H1 (cell line): ENCODE data around the gene QSOX1. TPM values are rescaled to one million over a fixed set of nuclear protein-coding genes. Genes with fewer than 3 reads are reported as not detected.

Experiments
- CHD1 ChIP-seq: IDR thresholded peaks from 2 replicates; pipeline ENCODE4 v1.6.1; 2012; ENCODE audit warnings: low read depth, low read length, improper control_type of control experiment
- CHD7 ChIP-seq: fragments of 300-600 bp; sonication (generic); IDR thresholded peaks from 2 replicates; pipeline ENCODE4 v1.7.1; 2012; ENCODE audit warnings: low read length, moderate library complexity, mild to moderate bottlenecking, inconsistent platforms; ENCODE audit not compliant: insufficient replicate concordance
- E2F6 ChIP-seq: IDR thresholded peaks from 2 replicates; pipeline ENCODE4 v1.6.1; 2012; ENCODE audit warnings: inconsistent platforms
- HDAC6 ChIP-seq: IDR thresholded peaks from one replicate; pipeline ENCODE4 v1.7.1; 2012; ENCODE audit warnings: low read depth, mild to moderate bottlenecking, inconsistent platforms, low read length, moderate library complexity
- POU5F1 ChIP-seq: IDR thresholded peaks from 2 replicates; pipeline ENCODE4 v1.6.1; 2011; ENCODE audit warnings: low read depth, mild to moderate bottlenecking, low read length, moderate library complexity
- SP4 ChIP-seq: IDR thresholded peaks from 2 replicates; pipeline ENCODE4 v1.6.1; 2012; ENCODE audit warnings: low read length, inconsistent platforms
- TAF7 ChIP-seq: optimal IDR thresholded peaks from 2 replicates; pipeline ENCODE3; 2011; ENCODE audit warnings: low read depth, mild to moderate bottlenecking, inconsistent platforms, low read length, moderate library complexity, borderline replicate concordance
- USF2 ChIP-seq: IDR thresholded peaks from 2 replicates; pipeline ENCODE4 v1.6.1; 2011; ENCODE audit warnings: low read length, improper control_type of control experiment
- YY1 ChIP-seq: IDR thresholded peaks from 2 replicates; pipeline ENCODE4 v1.6.1; 2011; ENCODE audit warnings: low read depth, mild to moderate bottlenecking, low read length
- ZNF274 ChIP-seq: IDR thresholded peaks from 2 replicates; pipeline ENCODE4 v1.7.0; 2012; ENCODE audit warnings: low read length, borderline replicate concordance; ENCODE audit errors: extremely low read depth
- polyA plus RNA-seq, 7 experiments: library from polyadenylated mRNA; depleted of rRNA in 3 of 7; stranded (reverse) in 5 of 7; unstranded in 2 of 7; fragments of >200 nt in 5 of 7; fragments of 200-250 nt in 2 of 7; gene quantifications; 1 replicate in 5 of 7; 2 replicates in 1 of 7; 4 replicates in 1 of 7; pipeline versions ENCODE4 v1.2.1 to v1.2.3, GENCODE V29; 2011 to 2013; ENCODE audit warnings: missing spikeins in 2 of 7, mixed read lengths in 2 of 7
- total RNA-seq: library from RNA; stranded (reverse); fragmentation: NEBNext Ultra II Directional; extraction: Animal tissue kit (Norgen Biotek cat#: 25700); gene quantifications from 2 replicates; pipeline ENCODE4 v1.2.1, GENCODE V29; 2021

The QSOX1 gene
- total and polyA plus RNA-seq, 2 of the 8 experiments (the other 6 are each of a cell fraction or from before 2014, with no cell fraction given): 97.7 to 123 TPM

GRCh38 chr1:180156631-180157091, 2.0 kb downstream of the QSOX1 start (continued):
- TF ChIP-seq CHD7: no peak
- TF ChIP-seq ZNF274: no peak
- no peak for TF ChIP-seq YY1
- TF ChIP-seq POU5F1: no peak
- TF ChIP-seq HDAC6: no peak
- TF ChIP-seq E2F6: no peak
- no peak for TF ChIP-seq USF2
- TF ChIP-seq TAF7: no peak
- no peak for TF ChIP-seq SP4
- TF ChIP-seq CHD1: no peak
